GM12878 (cell line): ENCODE measurements around the gene PPP2R3B. TPM values are rescaled to one million over a fixed set of nuclear protein-coding genes. Genes with fewer than 3 reads are reported as not detected.
A peak's percentile ranks its signal among the peaks of the same experiment; 100 is the strongest.

Source experiments
- ATAC-seq: fragments of 200-7000 bp; cut with Tn5 transposase; 3 replicates; pipeline ENCODE4 v1.9.1; 2020; ENCODE audit warnings: mild to moderate bottlenecking, moderate library complexity
- BruUV-seq: library from RNA; stranded (reverse); fragments of 400-500 nt; replicated peaks from 2 replicates; lab custom pipeline; 2021; lab: Mats Ljungman, UMichigan
- CTCF ChIA-PET: fragments of 300-600 bp; sonication (Branson Sonifier 250); formaldehyde crosslinking; extraction: SDS; loops from one replicate; lab custom pipeline; 2021; ENCODE audit warnings: inconsistent platforms; lab: Yijun Ruan, JAX
- POLR2A ChIA-PET: fragments of 350-600 bp; formaldehyde crosslinking; extraction: SDS; loops from one replicate; lab custom pipeline; 2021; ENCODE audit warnings: inconsistent platforms; lab: Charles Lee
- RAD21 ChIA-PET: fragments of 300-600 bp; sonication (Branson Sonifier 250); formaldehyde crosslinking; loops from one replicate; lab custom pipeline; 2023; ENCODE audit warnings: antibody characterized with exemption; ENCODE audit not compliant: unreplicated experiment; lab: Charles Lee
- SMC1A ChIA-PET: fragments of 300-600 bp; sonication (Branson Sonifier 250); formaldehyde crosslinking; loops from one replicate; lab custom pipeline; 2023; ENCODE audit not compliant: unreplicated experiment, uncharacterized antibody; lab: Charles Lee
- DNase-seq: peaks from one replicate; pipeline ENCODE4 v3.0.0-alpha.2; 2011; ENCODE audit warnings: low read depth, low spot score
- FAIRE-seq: peaks from 3 replicates; lab custom pipeline; 2011; peaks lifted over from hg19 to GRCh38; lab: Jason Lieb, UNC
- H2AFZ ChIP-seq: 2 replicates; pipeline ENCODE4 v1.6.0; 2011; ENCODE audit warnings: low read depth, low read length, control low read depth; ENCODE audit not compliant: control insufficient read depth
- H3K27ac ChIP-seq: 2 replicates; pipeline ENCODE4 v1.5.1; 2011; ENCODE audit warnings: control low read depth; ENCODE audit not compliant: control insufficient read depth, insufficient read depth
- H3K27me3 ChIP-seq, 2 experiments: replicated peaks in 1 of 2; 2 replicates each; pipeline versions ENCODE4 v1.6.0 to v1.6.1; 2011; ENCODE audit warnings: low read length in 1 of 2; ENCODE audit not compliant: control insufficient read depth in 2 of 2, insufficient read depth in 2 of 2
- H3K36me3 ChIP-seq, 2 experiments: 2 replicates each; pipeline ENCODE4 v1.5.1; 2011; ENCODE audit warnings: low read length in 1 of 2; ENCODE audit not compliant: control insufficient read depth in 2 of 2, insufficient read depth in 2 of 2
- H3K4me1 ChIP-seq: 2 replicates; pipeline ENCODE4 v1.6.1; 2011; ENCODE audit warnings: mild to moderate bottlenecking, low read length, moderate library complexity, mixed read lengths; ENCODE audit not compliant: control insufficient read depth, insufficient read depth
- H3K4me2 ChIP-seq: 2 replicates; pipeline ENCODE4 v1.6.0; 2011; ENCODE audit warnings: control low read depth; ENCODE audit not compliant: control insufficient read depth, insufficient read depth
- H3K4me3 ChIP-seq: fragments of 200-600 bp; sonication (generic); 2 replicates; pipeline ENCODE4 v1.5.1; 2016
- H3K79me2 ChIP-seq: 2 replicates; pipeline ENCODE4 v1.6.0; 2011; ENCODE audit warnings: low read length; ENCODE audit not compliant: control insufficient read depth, insufficient read depth
- H3K9ac ChIP-seq: 2 replicates; pipeline ENCODE4 v1.8.0; 2011; ENCODE audit warnings: low read length, control low read depth, mixed read lengths; ENCODE audit not compliant: control insufficient read depth, insufficient read depth
- H3K9me3 ChIP-seq: replicated peaks from 3 replicates; pipeline ENCODE4 v1.5.1; 2011; ENCODE audit warnings: mild to moderate bottlenecking, low read length; ENCODE audit not compliant: control insufficient read depth, insufficient read depth
- H4K20me1 ChIP-seq: 2 replicates; pipeline ENCODE4 v1.6.0; 2011; ENCODE audit not compliant: control insufficient read depth, insufficient read depth
- BACH1 ChIP-seq: fragments of 450-650 bp; IDR thresholded peaks from 2 replicates; pipeline ENCODE4 v1.6.1; 2017; ENCODE audit warnings: mild to moderate bottlenecking, borderline replicate concordance
- BHLHE40 ChIP-seq, 2 experiments: fragments of 450-650 bp in 1 of 2; IDR thresholded peaks; 2 replicates each; pipeline ENCODE4 v1.6.1; 2011 to 2017; ENCODE audit warnings: low read depth in 2 of 2, borderline replicate concordance in 1 of 2, improper control_type of control experiment in 1 of 2, low read length in 1 of 2, mild to moderate bottlenecking in 1 of 2
- ELK1 ChIP-seq: IDR thresholded peaks from 2 replicates; pipeline ENCODE4 v1.6.1; 2012; ENCODE audit warnings: low read depth, low read length, improper control_type of control experiment
- KAT2A ChIP-seq: conservative IDR thresholded peaks from 2 replicates; pipeline ENCODE4 v1.6.1; 2011; ENCODE audit warnings: low read depth, low read length; ENCODE audit not compliant: control insufficient read depth
- MEF2A ChIP-seq: IDR thresholded peaks from 2 replicates; pipeline ENCODE4 v1.6.1; 2011; ENCODE audit warnings: low read depth, mild to moderate bottlenecking, low read length, moderate library complexity; ENCODE audit not compliant: insufficient read depth
- MYB ChIP-seq: fragments of 150-350 bp; IDR thresholded peaks from 2 replicates; pipeline ENCODE4 v1.6.1; 2014; ENCODE audit warnings: mild to moderate bottlenecking, low read depth, low read length, borderline replicate concordance
- POLR2A ChIP-seq: IDR thresholded peaks from 2 replicates; pipeline ENCODE4 v1.6.1; 2011; ENCODE audit warnings: low read depth, mild to moderate bottlenecking, low read length
- POLR2AphosphoS5 ChIP-seq: IDR thresholded peaks from 2 replicates; pipeline ENCODE4 v1.6.1; 2011; ENCODE audit warnings: mild to moderate bottlenecking, low read length, inconsistent platforms
- PRDM15 ChIP-seq: fragments of 450-650 bp; formaldehyde crosslinking; IDR thresholded peaks from 2 replicates; pipeline ENCODE4 v1.4.0; 2020; ENCODE audit warnings: mild to moderate bottlenecking, moderate library complexity
- RFX5 ChIP-seq: IDR thresholded peaks from 2 replicates; pipeline ENCODE4 v1.6.1; 2011; ENCODE audit warnings: low read depth, low read length, improper control_type of control experiment
- SP1 ChIP-seq: IDR thresholded peaks from one replicate; pipeline ENCODE4 v1.6.1; 2011; ENCODE audit warnings: low read depth, low read length
- TCF3 ChIP-seq: IDR thresholded peaks from 2 replicates; pipeline ENCODE4 v1.6.1; 2012; ENCODE audit warnings: low read depth, mild to moderate bottlenecking, low read length, borderline replicate concordance; ENCODE audit not compliant: insufficient read depth
- WRNIP1 ChIP-seq: IDR thresholded peaks from 2 replicates; pipeline ENCODE4 v1.6.1; 2011; ENCODE audit warnings: low read depth, low read length, improper control_type of control experiment, borderline replicate concordance
- WGBS: methylation state at CpG from one replicate; pipeline ENCODE4 v1.1.6; 2016; ENCODE audit warnings: low lambda C conversion rate; ENCODE audit not compliant: insufficient replicate concordance, insufficient coverage; ENCODE audit errors: missing lambda C conversion rate; 5-methylcytosine and 5-hydroxymethylcytosine counted together
- in situ Hi-C: fragments of 300-500 bp; cut with MboI; formaldehyde crosslinking; loops from 9 replicates; pipeline ENCODE4 v1.14.3; 2018; ENCODE audit warnings: mixed read lengths
- intact Hi-C: fragments of 100-400 bp; cut with micrococcal nuclease; formaldehyde crosslinking; loops from one replicate; pipeline ENCODE4 v1.14.2; 2022; ENCODE audit not compliant: unreplicated experiment
- polyA plus RNA-seq, 11 experiments: library from polyadenylated mRNA; depleted of rRNA in 4 of 11; unstranded in 6 of 11; stranded (reverse) in 5 of 11; fragments of >200 nt; fragmentation: Nextera tagmentation in 4 of 11; fragmentation: Illumina TruSeq in 1 of 11; extraction: Ambion mirVana in 4 of 11; extraction: Trizol in 1 of 11; gene quantifications; 1 replicate in 1 of 11; 2 replicates in 10 of 11; pipeline versions ENCODE4 v1.2.1 to v1.2.3, GENCODE V29; 2011 to 2016; ENCODE audit warnings: inconsistent platforms in 2 of 11, missing spikeins in 2 of 11, low read depth in 1 of 11
- total RNA-seq, 4 experiments: library from RNA; depleted of rRNA in 3 of 4; stranded (reverse); fragments of >200 nt in 3 of 4; fragmentation: Illumina TruSeq in 1 of 4; extraction: Trizol in 1 of 4; gene quantifications; 2 replicates each; pipeline versions ENCODE4 v1.2.1 to v1.2.3, GENCODE V29; 2013 to 2021

PPP2R3B gene
- total and polyA plus RNA-seq, 10 of the 15 experiments (the other 5 are each of a cell fraction or from before 2014, with no cell fraction given) = 0.11 to 34.3 (median 9.7) TPM; not detected in 1

- WGBS = 96% methylated on average over 35 of the region's 36 CpGs
- in situ Hi-C loops (no loop called here), intact Hi-C loops (no loop called here)
- SMC1A ChIA-PET = no interaction called here
- RAD21 ChIA-PET = no interaction called here
- DNase-seq (no peak), FAIRE-seq (no peak), ATAC-seq (no peak)
- Histone ChIP-seq H3K36me3 (peaks cover 0 to 1% of the 10 kb centered on the region in 2 experiments; a peak in 3 of 4 replicates), H3K9me3 (no peaks in the 10 kb centered on the region; the same call in 2 of the 3 replicates), H2AFZ (no peak overlapping the region), H3K27ac (no peak overlapping the region), H3K79me2 (no peaks in the 10 kb centered on the region), H3K9ac (no peak overlapping the region), H3K4me2 (no peak overlapping the region), H3K4me3 (no peak overlapping the region), H4K20me1 (no peaks in the 10 kb centered on the region), H3K4me1 (no peaks in the 10 kb centered on the region), H3K27me3 (no peaks in the 10 kb centered on the region)
- BruUV-seq = no TSS peak
- POLR2A ChIA-PET = no interaction called here
- peak; percentile 20; the same call in 1 of the 2 replicates for TF ChIP-seq POLR2A
- TF ChIP-seq RFX5 = no peak
- CTCF ChIA-PET = no interaction called here
Observed at GRCh38 chrX:298993-299392, 87.7 kb downstream of the PPP2R3B start.

GRCh38 chrX:295136-295535 lies 91.6 kb downstream of the PPP2R3B start:
- H3K27me3 ChIP-seq = no peaks in the 10 kb centered on the region
- FAIRE-seq (no peak), ATAC-seq (no peak), DNase-seq (no peak)
- H3K79me2 ChIP-seq = no peaks in the 10 kb centered on the region
- ChIA-PET SMC1A (no interaction called here), POLR2A (no interaction called here), RAD21 (no interaction called here), CTCF (no interaction called here)
- no TSS peak for BruUV-seq
- WGBS = 96% methylated on average over 17 of the region's 21 CpGs
- no peak overlapping the region for H3K4me2 ChIP-seq
- H3K27ac ChIP-seq = no peak overlapping the region
- no peak overlapping the region for H3K9ac ChIP-seq
- peaks cover 9 to 13% of the 10 kb centered on the region in 2 experiments; a peak in 3 of 4 replicates for H3K36me3 ChIP-seq
- in situ Hi-C loops = no loop called here
- H3K4me1 ChIP-seq = no peaks in the 10 kb centered on the region
- TF ChIP-seq ELK1 = no peak
- no peak for TF ChIP-seq PRDM15 (CRISPR knock-in tag)
- TF ChIP-seq SP1 = no peak
- TF ChIP-seq MYB = no peak
- TF ChIP-seq POLR2AphosphoS5 = no peak
- TF ChIP-seq TCF3 = no peak
- TF ChIP-seq BHLHE40 (IDR thresholded peaks at IDR 0.05; ENCODE audit: borderline replicate concordance in 1 of 2, low read depth in 2 of 2, low read length in 1 of 2) = no peak
- no peak for TF ChIP-seq WRNIP1
- TF ChIP-seq MEF2A = no peak
- no peak for TF ChIP-seq KAT2A
- no peak for TF ChIP-seq BACH1
- H3K4me3 ChIP-seq = no peak overlapping the region
- H3K9me3 ChIP-seq = peaks cover 1% of the 10 kb centered on the region; the same call in 1 of the 3 replicates
- no peak overlapping the region for H2AFZ ChIP-seq
- H4K20me1 ChIP-seq = no peaks in the 10 kb centered on the region
- intact Hi-C loops = no loop called here
